ENCODE measurements around the gene PNMT.
A peak's percentile ranks its signal among the peaks of the same experiment; 100 is the strongest.
"Not testable (repeated sequence)": the region's sequence is repeated elsewhere in the genome, so short reads cannot be mapped to it uniquely, and the experiment has no call there.

PNMT gene

DNA sequence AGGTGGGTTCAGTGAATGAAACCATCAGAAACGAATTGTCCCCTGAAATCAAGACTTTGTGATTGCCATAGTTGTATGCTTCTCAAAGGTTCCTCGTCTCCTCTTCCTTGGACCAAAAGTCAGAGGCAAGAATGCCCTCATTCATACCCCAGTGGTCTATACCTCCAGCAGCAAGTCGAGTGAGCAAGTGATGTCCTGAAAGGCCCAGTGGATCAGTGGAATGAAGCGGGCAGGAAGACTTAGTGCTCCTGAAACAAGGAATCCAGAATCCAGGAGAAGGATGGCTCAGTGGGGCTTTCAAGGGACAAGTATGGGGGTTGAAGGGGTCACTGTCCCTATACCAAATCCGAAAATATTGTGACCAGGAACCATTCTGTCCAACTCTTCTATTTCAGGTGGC lies 26.3 kb downstream of the PNMT start:
- no peak for DNase-seq (ENCODE audit: low spot score)
- H3K4me3 ChIP-seq, result no peak overlapping the region
- TF ChIP-seq, protein P1, sequence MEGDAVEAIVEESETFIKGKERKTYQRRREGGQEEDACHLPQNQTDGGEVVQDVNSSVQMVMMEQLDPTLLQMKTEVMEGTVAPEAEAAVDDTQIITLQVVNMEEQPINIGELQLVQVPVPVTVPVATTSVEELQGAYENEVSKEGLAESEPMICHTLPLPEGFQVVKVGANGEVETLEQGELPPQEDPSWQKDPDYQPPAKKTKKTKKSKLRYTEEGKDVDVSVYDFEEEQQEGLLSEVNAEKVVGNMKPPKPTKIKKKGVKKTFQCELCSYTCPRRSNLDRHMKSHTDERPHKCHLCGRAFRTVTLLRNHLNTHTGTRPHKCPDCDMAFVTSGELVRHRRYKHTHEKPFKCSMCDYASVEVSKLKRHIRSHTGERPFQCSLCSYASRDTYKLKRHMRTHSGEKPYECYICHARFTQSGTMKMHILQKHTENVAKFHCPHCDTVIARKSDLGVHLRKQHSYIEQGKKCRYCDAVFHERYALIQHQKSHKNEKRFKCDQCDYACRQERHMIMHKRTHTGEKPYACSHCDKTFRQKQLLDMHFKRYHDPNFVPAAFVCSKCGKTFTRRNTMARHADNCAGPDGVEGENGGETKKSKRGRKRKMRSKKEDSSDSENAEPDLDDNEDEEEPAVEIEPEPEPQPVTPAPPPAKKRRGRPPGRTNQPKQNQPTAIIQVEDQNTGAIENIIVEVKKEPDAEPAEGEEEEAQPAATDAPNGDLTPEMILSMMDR (IDR thresholded peaks at IDR 0.05), result no peak
- H3K27ac ChIP-seq, result no peak overlapping the region

DNA sequence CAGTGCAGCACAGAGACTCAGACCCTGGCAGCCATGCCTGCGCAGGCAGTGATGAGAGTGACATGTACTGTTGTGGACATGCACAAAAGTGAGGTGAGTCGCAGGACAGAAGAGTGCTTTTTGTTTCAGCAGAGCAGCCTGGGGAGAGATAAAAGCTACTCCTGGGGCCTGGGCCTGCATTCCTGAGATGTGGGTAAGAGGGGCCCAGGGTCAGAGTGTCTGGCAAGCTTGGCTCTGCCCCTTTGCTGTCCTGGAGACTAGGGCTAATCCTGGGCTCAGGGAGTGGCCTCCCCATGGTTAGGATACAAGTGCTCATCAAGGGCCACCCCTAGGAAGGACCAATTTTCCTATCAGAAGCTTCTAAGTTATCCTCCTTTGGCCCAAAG lies 26.8 kb downstream of the PNMT start:
- TF ChIP-seq, protein P1 (IDR thresholded peaks at IDR 0.05), result no peak
- DNase-seq (ENCODE audit: low spot score), result no peak
- Histone ChIP-seq H3K4me3 (no peak overlapping the region), H3K27ac (no peak overlapping the region)

DNA sequence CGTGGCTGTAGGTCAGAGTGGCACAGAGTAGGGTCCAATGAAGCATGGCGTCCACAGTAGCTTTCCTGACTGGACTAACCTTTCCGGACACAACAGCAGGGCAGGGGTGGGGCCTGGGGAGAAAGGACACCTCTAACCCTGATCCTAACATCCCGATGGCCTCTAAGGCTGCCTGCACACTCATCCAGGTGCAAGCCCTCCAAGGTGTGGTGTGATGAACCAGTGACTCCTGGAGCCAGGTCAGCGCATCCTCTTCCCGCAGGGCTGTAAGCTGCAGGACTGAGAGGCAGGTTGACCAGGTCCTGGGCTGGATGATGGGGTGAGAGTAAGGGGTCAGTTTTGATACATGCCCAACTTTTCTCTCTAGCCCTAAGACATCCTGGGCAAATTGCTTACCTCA lies 28.5 kb downstream of the PNMT start:
- no peak for DNase-seq (ENCODE audit: low spot score)
- TF ChIP-seq, protein P1 (IDR thresholded peaks at IDR 0.05), result no peak
- H3K4me3 ChIP-seq, result no peak overlapping the region
- H3K27ac ChIP-seq, result no peak overlapping the region

DNA sequence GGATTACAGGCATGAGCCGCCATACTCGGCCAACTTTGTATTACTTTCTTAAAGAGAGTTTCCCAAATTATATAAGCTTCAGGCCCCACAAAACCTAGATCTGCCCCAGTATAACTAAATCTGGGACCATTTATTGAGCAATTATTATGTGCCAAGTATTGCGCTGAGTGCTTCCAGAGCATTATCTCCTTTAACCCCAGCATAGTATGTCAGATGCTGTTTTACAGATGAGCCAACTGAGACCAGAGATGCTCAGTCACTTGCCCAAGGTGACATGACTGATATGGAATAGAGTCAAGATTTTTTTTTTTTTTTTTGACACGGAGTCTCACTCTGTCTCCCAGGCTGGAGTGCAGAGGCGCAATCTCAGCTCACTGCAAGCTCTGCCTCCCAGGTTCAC lies 29.7 kb downstream of the PNMT start:
- TF ChIP-seq, protein P1 (IDR thresholded peaks at IDR 0.05), result no peak
- DNase-seq (ENCODE audit: low spot score), result no peak
- H3K4me3 ChIP-seq, result no peak overlapping the region
- no peak overlapping the region for H3K27ac ChIP-seq

DNA sequence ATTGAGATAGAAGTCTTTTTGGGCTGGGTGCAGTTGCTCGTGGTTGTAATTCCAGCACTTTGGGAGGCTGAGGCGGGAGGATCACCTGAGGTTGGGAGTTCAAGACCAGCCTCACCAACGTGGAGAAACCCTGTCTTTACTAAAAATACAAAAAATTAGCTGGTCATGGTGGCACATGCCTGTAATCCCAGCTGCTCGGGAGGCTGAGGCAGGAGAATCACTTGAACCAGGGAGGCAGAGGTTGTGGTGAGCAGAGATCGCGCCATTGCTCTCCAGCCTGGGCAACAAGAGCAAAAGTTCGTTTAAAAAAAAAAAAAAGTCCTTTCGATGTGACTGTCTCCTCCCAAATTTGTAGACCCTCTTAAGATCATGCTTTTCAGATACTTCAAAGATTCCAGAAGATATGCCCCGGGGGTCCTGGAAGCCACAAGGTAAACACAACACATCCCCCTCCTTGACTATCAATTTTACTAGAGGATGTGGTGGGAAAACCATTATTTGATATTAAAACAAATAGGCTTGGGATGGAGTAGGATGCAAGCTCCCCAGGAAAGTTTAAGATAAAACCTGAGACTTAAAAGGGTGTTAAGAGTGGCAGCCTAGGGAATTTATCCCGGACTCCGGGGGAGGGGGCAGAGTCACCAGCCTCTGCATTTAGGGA lies 31.0 kb downstream of the PNMT start:
- DNase-seq (ENCODE audit: low spot score), result not testable (repeated sequence)
- Histone ChIP-seq H3K27ac (peak overlapping the region; percentile 79 to 97), H3K4me3 (peak overlapping the region; percentile 100)

DNA sequence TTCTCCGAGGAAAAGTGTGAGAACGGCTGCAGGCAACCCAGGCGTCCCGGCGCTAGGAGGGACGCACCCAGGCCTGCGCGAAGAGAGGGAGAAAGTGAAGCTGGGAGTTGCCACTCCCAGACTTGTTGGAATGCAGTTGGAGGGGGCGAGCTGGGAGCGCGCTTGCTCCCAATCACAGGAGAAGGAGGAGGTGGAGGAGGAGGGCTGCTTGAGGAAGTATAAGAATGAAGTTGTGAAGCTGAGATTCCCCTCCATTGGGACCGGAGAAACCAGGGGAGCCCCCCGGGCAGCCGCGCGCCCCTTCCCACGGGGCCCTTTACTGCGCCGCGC lies 31.5 kb downstream of the PNMT start, which contains the start of gene ERBB2:
TSS of gene ERBB2 (plus strand) at position 247 of the 330 bp plus-strand sequence. CDS start 175 bp downstream, outside the sequence.
- Histone ChIP-seq H3K4me3 (peak within 1 kb of the TSS; percentile 100), H3K27ac (peak within 1 kb of the TSS; percentile 79 to 97)
- no peak for DNase-seq (ENCODE audit: low spot score)
- TF ChIP-seq, protein P1 (IDR thresholded peaks at IDR 0.05), result no peak

DNA sequence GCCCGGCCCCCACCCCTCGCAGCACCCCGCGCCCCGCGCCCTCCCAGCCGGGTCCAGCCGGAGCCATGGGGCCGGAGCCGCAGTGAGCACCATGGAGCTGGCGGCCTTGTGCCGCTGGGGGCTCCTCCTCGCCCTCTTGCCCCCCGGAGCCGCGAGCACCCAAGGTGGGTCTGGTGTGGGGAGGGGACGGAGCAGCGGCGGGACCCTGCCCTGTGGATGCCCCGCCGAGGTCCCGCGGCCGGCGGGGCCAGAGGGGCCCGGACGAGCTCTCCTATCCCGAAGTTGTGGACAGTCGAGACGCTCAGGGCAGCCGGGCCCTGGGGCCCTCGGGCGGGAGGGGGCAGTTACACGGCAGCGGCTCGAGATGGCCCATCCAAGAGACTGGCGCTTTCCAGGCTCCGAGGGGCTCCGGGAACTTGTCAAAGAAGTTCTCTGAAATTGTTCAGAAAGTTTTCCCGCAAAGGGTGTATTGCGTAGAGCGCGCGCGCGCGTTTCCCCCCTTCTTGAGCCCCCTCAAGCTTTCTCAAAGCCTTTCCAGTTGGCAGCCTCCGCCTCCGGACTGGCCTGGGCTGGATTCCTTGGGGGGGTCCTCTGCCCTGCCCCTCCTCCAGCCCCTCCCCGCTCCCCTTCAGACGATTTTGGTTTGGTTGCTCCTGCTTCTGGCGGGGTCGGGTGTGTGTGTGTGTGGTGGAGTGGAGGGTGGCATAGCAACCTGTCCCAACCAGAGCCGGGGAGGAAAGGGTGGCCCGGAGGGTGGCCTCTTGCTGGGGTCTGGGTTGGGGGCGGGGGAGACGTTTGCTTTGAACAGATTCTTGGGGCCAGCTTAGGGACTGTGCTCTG lies 32.1 kb downstream of the PNMT start:
- TF ChIP-seq, protein P1 (IDR thresholded peaks at IDR 0.05), result no peak
- Histone ChIP-seq H3K4me3 (peak overlapping the region; percentile 100), H3K27ac (peak overlapping the region; percentile 79 to 97)
- DNase-seq (ENCODE audit: low spot score), result no peak

All from coronary artery (tissue), 2 donors.